Ishikawa (cell line): ENCODE measurements around the gene BRAP.

Experiments used
- CEBPB ChIP-seq: IDR thresholded peaks from 2 replicates; pipeline ENCODE4 v1.6.1; 2012
- EP300 ChIP-seq: IDR thresholded peaks from 2 replicates; pipeline ENCODE4 v1.6.1; 2012; ENCODE audit warnings: borderline replicate concordance
- FOXM1 ChIP-seq: IDR thresholded peaks from 2 replicates; pipeline ENCODE4 v1.6.1; 2012; ENCODE audit warnings: low read depth, borderline replicate concordance
- NFIC ChIP-seq: IDR thresholded peaks from 2 replicates; pipeline ENCODE4 v1.6.1; 2012
- RAD21 ChIP-seq: IDR thresholded peaks from 2 replicates; pipeline ENCODE4 v1.6.1; 2012; ENCODE audit warnings: low read depth
- TAF1 ChIP-seq: IDR thresholded peaks from 2 replicates; pipeline ENCODE4 v1.6.1; 2012; ENCODE audit warnings: low read depth, mild to moderate bottlenecking
- TCF12 ChIP-seq: IDR thresholded peaks from 2 replicates; pipeline ENCODE4 v1.6.1; 2012; ENCODE audit warnings: low read depth
- TEAD4 ChIP-seq: IDR thresholded peaks from 2 replicates; pipeline ENCODE4 v1.6.1; 2012
- YY1 ChIP-seq: IDR thresholded peaks from 2 replicates; pipeline ENCODE4 v1.6.1; 2012; ENCODE audit warnings: low read depth
- ZBTB7A ChIP-seq: IDR thresholded peaks from 2 replicates; pipeline ENCODE4 v1.6.1; 2012; ENCODE audit warnings: low read depth
- TF ChIP-seq, protein P1 (sequence below): IDR thresholded peaks from 2 replicates; pipeline ENCODE4 v1.6.1; 2012
- TF ChIP-seq, protein P2 (sequence below): IDR thresholded peaks from 2 replicates; pipeline ENCODE4 v1.6.1; 2012; ENCODE audit warnings: low read depth, mild to moderate bottlenecking
- TF ChIP-seq, protein P3 (sequence below): IDR thresholded peaks from 2 replicates; pipeline ENCODE4 v1.6.1; 2012

DNA sequence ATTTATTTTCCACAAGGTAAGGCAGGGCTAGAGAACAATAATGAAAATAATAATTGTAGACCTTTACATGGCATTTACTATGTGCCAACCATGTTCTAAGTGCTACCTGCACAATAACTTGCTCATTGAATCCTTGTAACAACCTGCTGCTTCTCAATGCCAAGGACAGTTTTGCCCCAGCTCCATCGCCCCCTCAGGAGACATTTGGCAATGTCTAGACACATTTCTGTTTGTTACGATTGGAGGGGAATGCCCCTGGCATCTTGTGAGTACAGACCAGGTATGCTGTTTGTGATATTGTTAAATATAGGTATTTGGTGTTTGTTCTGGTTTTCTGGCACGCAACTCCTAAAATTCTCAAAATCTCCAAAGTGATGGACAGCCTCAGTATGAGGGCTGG is 78.5 kb downstream of the BRAP start:
- TF ChIP-seq TCF12 (no peak), TAF1 (no peak), YY1 (no peak), RAD21 (no peak), TEAD4 (no peak), EP300 (no peak), CEBPB (no peak), NFIC (no peak), FOXM1 (no peak), ZBTB7A (no peak)
- TF ChIP-seq, protein P1, sequence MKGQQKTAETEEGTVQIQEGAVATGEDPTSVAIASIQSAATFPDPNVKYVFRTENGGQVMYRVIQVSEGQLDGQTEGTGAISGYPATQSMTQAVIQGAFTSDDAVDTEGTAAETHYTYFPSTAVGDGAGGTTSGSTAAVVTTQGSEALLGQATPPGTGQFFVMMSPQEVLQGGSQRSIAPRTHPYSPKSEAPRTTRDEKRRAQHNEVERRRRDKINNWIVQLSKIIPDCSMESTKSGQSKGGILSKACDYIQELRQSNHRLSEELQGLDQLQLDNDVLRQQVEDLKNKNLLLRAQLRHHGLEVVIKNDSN = no peak
- TF ChIP-seq, protein P2, sequence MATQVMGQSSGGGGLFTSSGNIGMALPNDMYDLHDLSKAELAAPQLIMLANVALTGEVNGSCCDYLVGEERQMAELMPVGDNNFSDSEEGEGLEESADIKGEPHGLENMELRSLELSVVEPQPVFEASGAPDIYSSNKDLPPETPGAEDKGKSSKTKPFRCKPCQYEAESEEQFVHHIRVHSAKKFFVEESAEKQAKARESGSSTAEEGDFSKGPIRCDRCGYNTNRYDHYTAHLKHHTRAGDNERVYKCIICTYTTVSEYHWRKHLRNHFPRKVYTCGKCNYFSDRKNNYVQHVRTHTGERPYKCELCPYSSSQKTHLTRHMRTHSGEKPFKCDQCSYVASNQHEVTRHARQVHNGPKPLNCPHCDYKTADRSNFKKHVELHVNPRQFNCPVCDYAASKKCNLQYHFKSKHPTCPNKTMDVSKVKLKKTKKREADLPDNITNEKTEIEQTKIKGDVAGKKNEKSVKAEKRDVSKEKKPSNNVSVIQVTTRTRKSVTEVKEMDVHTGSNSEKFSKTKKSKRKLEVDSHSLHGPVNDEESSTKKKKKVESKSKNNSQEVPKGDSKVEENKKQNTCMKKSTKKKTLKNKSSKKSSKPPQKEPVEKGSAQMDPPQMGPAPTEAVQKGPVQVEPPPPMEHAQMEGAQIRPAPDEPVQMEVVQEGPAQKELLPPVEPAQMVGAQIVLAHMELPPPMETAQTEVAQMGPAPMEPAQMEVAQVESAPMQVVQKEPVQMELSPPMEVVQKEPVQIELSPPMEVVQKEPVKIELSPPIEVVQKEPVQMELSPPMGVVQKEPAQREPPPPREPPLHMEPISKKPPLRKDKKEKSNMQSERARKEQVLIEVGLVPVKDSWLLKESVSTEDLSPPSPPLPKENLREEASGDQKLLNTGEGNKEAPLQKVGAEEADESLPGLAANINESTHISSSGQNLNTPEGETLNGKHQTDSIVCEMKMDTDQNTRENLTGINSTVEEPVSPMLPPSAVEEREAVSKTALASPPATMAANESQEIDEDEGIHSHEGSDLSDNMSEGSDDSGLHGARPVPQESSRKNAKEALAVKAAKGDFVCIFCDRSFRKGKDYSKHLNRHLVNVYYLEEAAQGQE = no peak
- TF ChIP-seq, protein P3, sequence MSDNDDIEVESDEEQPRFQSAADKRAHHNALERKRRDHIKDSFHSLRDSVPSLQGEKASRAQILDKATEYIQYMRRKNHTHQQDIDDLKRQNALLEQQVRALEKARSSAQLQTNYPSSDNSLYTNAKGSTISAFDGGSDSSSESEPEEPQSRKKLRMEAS = no peak
